Endothelial cell (in vitro differentiated cells): ENCODE data around the gene ATP6V0D1. TPM values are rescaled to one million over a fixed set of nuclear protein-coding genes. Genes with fewer than 3 reads are reported as not detected.

Source experiments
- DNase-seq: peaks from one replicate; pipeline ENCODE4 v3.0.0; 2021; ENCODE audit warnings: low spot score
- H3K27ac Mint-ChIP-seq: one replicate; pipeline ENCODE4 v1.8.0; 2021; ENCODE audit warnings: mixed read lengths, inconsistent platforms; ENCODE audit not compliant: unreplicated experiment
- H3K27me3 Mint-ChIP-seq: one replicate; pipeline ENCODE4 v1.8.0; 2021; ENCODE audit warnings: mild to moderate bottlenecking, moderate library complexity, mixed read lengths, inconsistent platforms; ENCODE audit not compliant: unreplicated experiment
- H3K36me3 Mint-ChIP-seq: one replicate; pipeline ENCODE4 v1.8.0; 2021; ENCODE audit warnings: mild to moderate bottlenecking, low read depth, mixed read lengths, inconsistent platforms; ENCODE audit not compliant: unreplicated experiment
- H3K4me1 Mint-ChIP-seq: one replicate; pipeline ENCODE4 v1.8.0; 2021; ENCODE audit warnings: mild to moderate bottlenecking, mixed read lengths, inconsistent platforms; ENCODE audit not compliant: unreplicated experiment
- H3K4me3 Mint-ChIP-seq: one replicate; pipeline ENCODE4 v1.8.0; 2021; ENCODE audit warnings: mild to moderate bottlenecking, mixed read lengths, inconsistent platforms; ENCODE audit not compliant: unreplicated experiment
- H3K9me3 Mint-ChIP-seq: one replicate; pipeline ENCODE4 v1.8.0; 2021; ENCODE audit warnings: mixed read lengths, inconsistent platforms; ENCODE audit not compliant: unreplicated experiment
- CTCF ChIP-seq: fragments of 200-600 bp; sonication (generic); IDR thresholded peaks from one replicate; pipeline ENCODE4 v1.5.0; 2021; ENCODE audit warnings: antibody characterized with exemption; ENCODE audit not compliant: unreplicated experiment
- total RNA-seq: library from RNA; stranded (reverse); fragmentation: NEBNext Ultra II Directional; extraction: Animal tissue kit (Norgen Biotek cat#: 25700); gene quantifications from one replicate; pipeline ENCODE4 v1.2.1, GENCODE V29; 2021; ENCODE audit not compliant: unreplicated experiment

ATP6V0D1 gene
- total RNA-seq, 1 donor from 2014 or later, result 107 TPM

- H3K27ac Mint-ChIP-seq, result peak overlapping the region; percentile 10
- no peak for DNase-seq
- H3K27me3 Mint-ChIP-seq, result peaks cover 22% of the 10 kb centered on the region
- no peak overlapping the region for H3K4me3 Mint-ChIP-seq
- no peaks in the 10 kb centered on the region for H3K9me3 Mint-ChIP-seq
- peaks cover 21% of the 10 kb centered on the region for H3K36me3 Mint-ChIP-seq
- no peak for TF ChIP-seq CTCF
- H3K4me1 Mint-ChIP-seq, result peaks cover 17% of the 10 kb centered on the region
These were observed 34.7 kb downstream of the ATP6V0D1 start for GRCh38 chr16:67445913-67446907.

GRCh38 chr16:67445441-67445912, 35.5 kb downstream of the ATP6V0D1 start:
- Mint-ChIP-seq H3K27me3 (peaks cover 20% of the 10 kb centered on the region), H3K36me3 (peaks cover 16% of the 10 kb centered on the region), H3K9me3 (no peaks in the 10 kb centered on the region), H3K4me1 (peaks cover 17% of the 10 kb centered on the region), H3K27ac (no peak overlapping the region), H3K4me3 (no peak overlapping the region)
- no peak for TF ChIP-seq CTCF
- no peak for DNase-seq

- TF ChIP-seq CTCF, result no peak
- Mint-ChIP-seq H3K27me3 (peaks cover 20% of the 10 kb centered on the region), H3K4me1 (peaks cover 17% of the 10 kb centered on the region), H3K9me3 (no peaks in the 10 kb centered on the region), H3K36me3 (peaks cover 17% of the 10 kb centered on the region), H3K27ac (peak overlapping the region; percentile 61), H3K4me3 (peak overlapping the region; percentile 38)
- DNase-seq, result no peak
These were observed 35.9 kb downstream of the ATP6V0D1 start for GRCh38 chr16:67445126-67445426.

- Mint-ChIP-seq H3K4me3 (peak overlapping the region; percentile 38), H3K27me3 (peaks cover 18% of the 10 kb centered on the region), H3K27ac (peak overlapping the region; percentile 61), H3K4me1 (peaks cover 17% of the 10 kb centered on the region), H3K36me3 (peaks cover 15% of the 10 kb centered on the region), H3K9me3 (no peaks in the 10 kb centered on the region)
- no peak for TF ChIP-seq CTCF
- no peak for DNase-seq
These were observed 36.5 kb downstream of the ATP6V0D1 start for GRCh38 chr16:67444259-67445125.
